HEK293T (cell line): Measurements from ENCODE around the gene ERFL.

Experiments used
- CTCF ChIA-PET: fragments of 350-600 bp; formaldehyde crosslinking; extraction: SDS; loops from one replicate; lab custom pipeline; 2021; ENCODE audit warnings: antibody characterized with exemption, inconsistent platforms; lab: Yijun Ruan, JAX
- POLR2A ChIA-PET: fragments of 350-600 bp; formaldehyde crosslinking; extraction: SDS; loops from one replicate; lab custom pipeline; 2020; ENCODE audit warnings: antibody characterized with exemption, inconsistent platforms; lab: Yijun Ruan, JAX
- DNase-seq: peaks from one replicate; pipeline ENCODE4 v3.0.0; 2012; ENCODE audit warnings: mixed read lengths; ENCODE audit errors: extremely low spot score
- ARNT ChIP-seq: fragments of 450-650 bp; IDR thresholded peaks from 2 replicates; pipeline ENCODE4 v1.6.1; 2017; ENCODE audit warnings: mild to moderate bottlenecking
- BHLHE40 ChIP-seq: fragments of 450-650 bp; IDR thresholded peaks from 2 replicates; pipeline ENCODE4 v1.6.1; 2016; ENCODE audit warnings: mild to moderate bottlenecking, moderate library complexity, borderline replicate concordance
- CTBP1 ChIP-seq: fragments of 450-650 bp; IDR thresholded peaks from 2 replicates; pipeline ENCODE4 v1.6.1; 2016; ENCODE audit warnings: borderline replicate concordance
- ELF4 ChIP-seq: fragments of 450-650 bp; IDR thresholded peaks from 2 replicates; pipeline ENCODE4 v1.6.1; 2017; ENCODE audit warnings: antibody characterized with exemption
- FOXA1 ChIP-seq: fragments of 450-650 bp; IDR thresholded peaks from 2 replicates; pipeline ENCODE4 v1.6.1; 2016; ENCODE audit warnings: mild to moderate bottlenecking
- FOXK2 ChIP-seq: fragments of 450-650 bp; IDR thresholded peaks from 2 replicates; pipeline ENCODE4 v1.6.1; 2016; ENCODE audit warnings: mild to moderate bottlenecking
- FOXM1 ChIP-seq: fragments of 450-650 bp; IDR thresholded peaks from 2 replicates; pipeline ENCODE4 v1.6.1; 2017; ENCODE audit warnings: mild to moderate bottlenecking, borderline replicate concordance
- HDGF ChIP-seq: fragments of 450-650 bp; IDR thresholded peaks from 2 replicates; pipeline ENCODE4 v1.6.1; 2017; ENCODE audit warnings: antibody characterized with exemption, borderline replicate concordance
- L3MBTL2 ChIP-seq: fragments of 450-650 bp; conservative IDR thresholded peaks from 2 replicates; pipeline ENCODE4 v1.6.1; 2016; ENCODE audit warnings: mild to moderate bottlenecking
- LEF1 ChIP-seq: fragments of 450-650 bp; IDR thresholded peaks from 2 replicates; pipeline ENCODE4 v1.6.1; 2017; ENCODE audit warnings: mild to moderate bottlenecking, borderline replicate concordance
- NFRKB ChIP-seq: fragments of 450-650 bp; IDR thresholded peaks from 2 replicates; pipeline ENCODE4 v1.6.1; 2016; ENCODE audit warnings: mild to moderate bottlenecking, moderate library complexity
- SP1 ChIP-seq: fragments of 450-650 bp; IDR thresholded peaks from 2 replicates; pipeline ENCODE4 v1.6.1; 2017
- SUZ12 ChIP-seq: fragments of 450-650 bp; IDR thresholded peaks from 2 replicates; pipeline ENCODE4 v1.6.1; 2016; ENCODE audit warnings: mild to moderate bottlenecking
- TARDBP ChIP-seq: fragments of 450-650 bp; IDR thresholded peaks from 2 replicates; pipeline ENCODE4 v1.6.1; 2016
- ZNF384 ChIP-seq: fragments of 450-650 bp; IDR thresholded peaks from 2 replicates; pipeline ENCODE4 v1.6.1; 2016
- TF ChIP-seq, protein P1 (sequence below): fragments of 450-650 bp; IDR thresholded peaks from 2 replicates; pipeline ENCODE4 v1.6.1; 2016

ERFL gene

DNA sequence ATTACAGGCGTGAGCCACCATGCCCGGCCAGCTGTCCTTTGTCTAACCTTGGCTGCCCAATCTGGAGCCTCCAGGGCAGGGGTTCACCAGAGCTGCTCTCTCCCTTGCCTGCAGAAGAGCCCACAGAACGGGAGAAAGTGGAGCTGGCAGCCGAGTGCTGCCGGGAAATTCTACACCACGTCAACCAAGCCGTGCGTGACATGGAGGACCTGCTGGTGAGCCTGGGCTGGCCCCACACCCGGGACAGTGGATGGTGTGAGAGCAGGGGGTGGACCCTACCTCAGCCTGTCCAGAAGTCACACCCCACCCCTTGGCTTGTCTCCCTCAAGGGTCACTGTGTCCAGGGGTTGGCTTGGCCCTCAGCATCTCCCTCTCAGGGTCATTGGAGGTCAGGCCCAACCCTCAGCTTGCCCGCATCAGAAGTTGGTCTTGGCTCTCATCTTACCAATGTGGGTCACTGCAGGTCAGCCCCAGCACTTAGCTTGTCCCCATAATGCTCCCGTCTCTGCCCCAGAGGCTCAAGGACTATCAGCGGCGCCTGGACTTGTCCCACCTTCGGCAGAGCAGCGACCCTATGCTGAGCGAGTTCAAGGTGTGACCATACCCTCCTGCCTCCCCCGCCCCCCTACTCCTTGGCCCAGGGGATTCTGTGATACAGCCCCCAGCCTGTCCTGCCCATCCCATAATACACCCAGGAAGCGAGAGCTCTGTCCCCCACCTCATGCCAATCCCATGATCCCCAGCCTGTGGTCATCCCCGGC lies 24.9 kb downstream of the ERFL start:
- POLR2A ChIA-PET = interaction anchor here (1.1 to 1.4 kb wide), 2 partner anchors 12 to 19 kb away, joined by 3 read pairs; no protein-coding TSS in a partner anchor
- TF ChIP-seq SP1 = no peak
- TF ChIP-seq LEF1 = no peak
- TF ChIP-seq CTBP1 = no peak
- TF ChIP-seq SUZ12 = no peak
- no peak for TF ChIP-seq ARNT
- no peak for TF ChIP-seq L3MBTL2
- TF ChIP-seq BHLHE40 = no peak
- no peak for TF ChIP-seq HDGF
- TF ChIP-seq ZNF384 = no peak
- no peak for TF ChIP-seq TARDBP
- TF ChIP-seq, protein P1, sequence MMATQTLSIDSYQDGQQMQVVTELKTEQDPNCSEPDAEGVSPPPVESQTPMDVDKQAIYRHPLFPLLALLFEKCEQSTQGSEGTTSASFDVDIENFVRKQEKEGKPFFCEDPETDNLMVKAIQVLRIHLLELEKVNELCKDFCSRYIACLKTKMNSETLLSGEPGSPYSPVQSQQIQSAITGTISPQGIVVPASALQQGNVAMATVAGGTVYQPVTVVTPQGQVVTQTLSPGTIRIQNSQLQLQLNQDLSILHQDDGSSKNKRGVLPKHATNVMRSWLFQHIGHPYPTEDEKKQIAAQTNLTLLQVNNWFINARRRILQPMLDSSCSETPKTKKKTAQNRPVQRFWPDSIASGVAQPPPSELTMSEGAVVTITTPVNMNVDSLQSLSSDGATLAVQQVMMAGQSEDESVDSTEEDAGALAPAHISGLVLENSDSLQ = no peak
- no peak for TF ChIP-seq FOXK2
- TF ChIP-seq ELF4 = no peak
- TF ChIP-seq FOXM1 = no peak
- no peak for TF ChIP-seq FOXA1
- no peak for TF ChIP-seq NFRKB
- no peak for DNase-seq
- CTCF ChIA-PET = interaction anchor here (0.8 kb wide), 1 partner anchor 43 kb away, joined by 3 read pairs; the partner anchor contains the start of gene RPS19

DNA sequence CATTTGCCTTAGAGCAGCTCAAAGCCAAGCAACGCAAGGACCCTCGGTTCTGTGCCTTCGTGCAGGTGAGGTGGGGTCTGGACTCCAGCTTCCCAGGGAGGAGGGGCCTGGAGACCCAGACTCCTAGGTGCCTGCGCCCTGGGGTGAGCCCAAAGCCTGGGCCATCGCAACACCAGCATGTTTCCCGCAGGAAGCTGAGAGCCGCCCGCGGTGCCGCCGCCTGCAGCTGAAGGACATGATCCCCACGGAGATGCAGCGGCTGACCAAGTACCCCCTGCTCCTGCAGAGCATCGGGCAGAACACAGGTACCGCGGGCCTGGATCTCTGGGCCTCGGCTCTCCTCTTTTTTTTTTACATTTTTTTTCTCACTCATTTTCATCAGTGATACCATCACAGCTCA lies 25.7 kb downstream of the ERFL start:
- TF ChIP-seq SUZ12 (no peak), ELF4 (no peak), SP1 (no peak), FOXA1 (no peak), TARDBP (no peak), LEF1 (no peak), CTBP1 (no peak), FOXK2 (no peak), ZNF384 (no peak), HDGF (no peak), BHLHE40 (no peak)
- TF ChIP-seq, protein P1 = no peak
- no peak for DNase-seq
- ChIA-PET POLR2A (interaction anchor here (1.1 to 1.4 kb wide), 2 partner anchors 11 to 18 kb away, joined by 3 read pairs; no protein-coding TSS in a partner anchor), CTCF (interaction anchor here (0.8 to 0.9 kb wide), 2 partner anchors 17 to 42 kb away, joined by 3 to 4 read pairs; partner anchors contain the start of gene RPS19)

GRCh38 chr19:41901707-41902360 lies 26.4 kb downstream of the ERFL start:
- ChIA-PET CTCF (interaction anchor here (0.9 kb wide), 1 partner anchor 18 kb away, joined by 4 read pairs; no protein-coding TSS in a partner anchor), POLR2A (interaction anchor here (1.0 kb wide), 1 partner anchor 42 kb away, joined by 3 read pairs; the partner anchor contains the start of gene RPS19)
- no peak for DNase-seq
- no peak for TF ChIP-seq BHLHE40
- TF ChIP-seq ARNT = no peak
- no peak for TF ChIP-seq SUZ12
- TF ChIP-seq L3MBTL2 = no peak
- no peak for TF ChIP-seq ZNF384
- TF ChIP-seq LEF1 = no peak
- no peak for TF ChIP-seq FOXK2
- no peak for TF ChIP-seq NFRKB
- TF ChIP-seq CTBP1 = no peak
- no peak for TF ChIP-seq SP1
- no peak for TF ChIP-seq TARDBP
- TF ChIP-seq FOXM1 = no peak
- TF ChIP-seq, protein P1 = no peak
- TF ChIP-seq ELF4 = no peak

- POLR2A ChIA-PET = no interaction called here
- CTCF ChIA-PET = interaction anchor here (0.6 kb wide), 1 partner anchor 526 kb away, joined by 3 read pairs; no protein-coding TSS in a partner anchor
- DNase-seq = no peak
- TF ChIP-seq ELF4 = no peak
- TF ChIP-seq BHLHE40 = no peak
- TF ChIP-seq TARDBP = no peak
- no peak for TF ChIP-seq SP1
- no peak for TF ChIP-seq NFRKB
Measured at GRCh38 chr19:41898235-41898634, 30.0 kb downstream of the ERFL start.

DNA sequence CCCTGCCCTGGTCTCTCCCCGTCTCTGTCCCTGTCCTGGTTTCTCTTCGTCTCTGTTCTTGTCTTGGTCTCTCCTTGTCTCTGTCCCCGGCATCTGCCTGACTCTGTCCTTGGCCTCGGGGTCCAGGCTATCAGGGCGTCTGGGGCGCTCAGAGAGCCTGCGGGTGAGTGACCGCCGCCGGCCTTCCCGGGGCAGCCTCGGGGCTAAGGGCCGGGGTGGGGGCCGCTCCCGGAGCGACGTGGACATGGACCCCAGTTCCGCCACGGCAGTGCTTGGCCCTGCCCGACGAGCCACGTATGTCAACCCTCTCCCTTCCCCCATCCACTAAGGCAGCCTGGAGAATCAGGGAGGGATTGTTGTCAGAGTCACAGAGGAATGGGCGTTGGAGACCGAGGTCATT lies 30.4 kb downstream of the ERFL start:
- ChIA-PET POLR2A (no interaction called here), CTCF (interaction anchor here (0.6 kb wide), 1 partner anchor 527 kb away, joined by 3 read pairs; no protein-coding TSS in a partner anchor)
- TF ChIP-seq SUZ12 = no peak
- TF ChIP-seq BHLHE40 = no peak
- no peak for TF ChIP-seq LEF1
- TF ChIP-seq HDGF = no peak
- no peak for TF ChIP-seq SP1
- TF ChIP-seq L3MBTL2 = no peak
- no peak for TF ChIP-seq FOXK2
- TF ChIP-seq, protein P1 = no peak
- TF ChIP-seq ZNF384 = no peak
- TF ChIP-seq ELF4 = no peak
- TF ChIP-seq NFRKB = no peak
- no peak for TF ChIP-seq TARDBP
- TF ChIP-seq ARNT = no peak
- DNase-seq = no peak
